Mesenteric fat pad (tissue), 1 donor: ENCODE measurements around the gene NAA80. TPM values are rescaled to one million over a fixed set of nuclear protein-coding genes. Genes with fewer than 3 reads are reported as not detected.
"Not testable (repeated sequence)": the region's sequence is repeated elsewhere in the genome, so short reads cannot be mapped to it uniquely, and the experiment has no call there.

Experiments
- DNase-seq: peaks from one replicate; pipeline ENCODE4 v3.0.0-alpha.2; 2020; ENCODE audit warnings: low spot score
- total RNA-seq: library from RNA; stranded (reverse); fragmentation: NEBNext Ultra II Directional; extraction: Animal tissue kit (Norgen Biotek cat#: 25700); gene quantifications from one replicate; pipeline ENCODE4 v1.2.1, GENCODE V29; 2021
- donor health status: DM: yes; HTN: yes; CAD: no.

Gene NAA80
- total RNA-seq, 1 donor from 2014 or later: 10.2 TPM

GRCh38 chr3:50271314-50271936, 27.8 kb downstream of the NAA80 start:
- no peak for DNase-seq

- no peak for DNase-seq
These were observed 28.6 kb downstream of the NAA80 start for GRCh38 chr3:50270422-50271224.

GRCh38 chr3:50269977-50270413, 29.2 kb downstream of the NAA80 start:
- no peak for DNase-seq

- no peak for DNase-seq
These were observed 29.7 kb downstream of the NAA80 start for GRCh38 chr3:50269460-50269859.

GRCh38 chr3:50268703-50269451, 30.3 kb downstream of the NAA80 start, which contains the start of gene SEMA3B:
TSS of gene SEMA3B (plus strand) at chr3:50269147. CDS start at chr3:50269241, 94 bp downstream.
- no peak for DNase-seq

- DNase-seq: no peak
These were observed 30.9 kb downstream of the NAA80 start for GRCh38 chr3:50268276-50268675.

- no peak for DNase-seq
These were observed 31.8 kb downstream of the NAA80 start for GRCh38 chr3:50267280-50267913.

- no peak for DNase-seq
These were observed 32.4 kb downstream of the NAA80 start for GRCh38 chr3:50266836-50267235.

GRCh38 chr3:50266017-50266416, 33.2 kb downstream of the NAA80 start:
- DNase-seq: no peak

- DNase-seq: no peak
These were observed 33.6 kb downstream of the NAA80 start for GRCh38 chr3:50265571-50265970.

- DNase-seq: no peak
These were observed 34.2 kb downstream of the NAA80 start for GRCh38 chr3:50264964-50265485.

- DNase-seq: no peak
These were observed 34.7 kb downstream of the NAA80 start for GRCh38 chr3:50264383-50264963.

GRCh38 chr3:50263478-50264382, 35.5 kb downstream of the NAA80 start:
- DNase-seq: no peak

- DNase-seq: no peak
These were observed 36.4 kb downstream of the NAA80 start for GRCh38 chr3:50262778-50263177.

GRCh38 chr3:50262200-50262599, 37.0 kb downstream of the NAA80 start:
- not testable (repeated sequence) for DNase-seq

GRCh38 chr3:50261505-50261904, 37.7 kb downstream of the NAA80 start:
- DNase-seq: no peak

- no peak for DNase-seq
These were observed 38.2 kb downstream of the NAA80 start for GRCh38 chr3:50260942-50261441.

- DNase-seq: peak; percentile 99
These were observed 38.9 kb downstream of the NAA80 start for GRCh38 chr3:50260027-50260941.
